Neural cell (in vitro differentiated cells): ENCODE results near the gene DOCK10.

Experiments used
- EP300 ChIP-seq: fragments of 450-650 bp; conservative IDR thresholded peaks from 2 replicates; pipeline ENCODE4 v1.6.1; 2014; ENCODE audit warnings: antibody characterized with exemption, mild to moderate bottlenecking, moderate library complexity; ENCODE audit not compliant: poor library complexity, severe bottlenecking
- EZH2 ChIP-seq: fragments of 200-600, 300-800 bp; shearing (Covaris generic), sonication (generic); IDR thresholded peaks from 2 replicates; pipeline ENCODE4 v1.6.1; 2014; ENCODE audit warnings: antibody characterized with exemption, low read length, borderline replicate concordance, mild to moderate bottlenecking; ENCODE audit not compliant: insufficient read depth, poor library complexity, severe bottlenecking
- MXI1 ChIP-seq: fragments of 450-650 bp; conservative IDR thresholded peaks from 2 replicates; pipeline ENCODE4 v1.6.1; 2014; ENCODE audit warnings: antibody characterized with exemption, mild to moderate bottlenecking; ENCODE audit not compliant: poor library complexity, severe bottlenecking
- POLR2AphosphoS5 ChIP-seq: IDR thresholded peaks from 2 replicates; pipeline ENCODE4 v1.6.1; 2012
- RAD21 ChIP-seq: fragments of 450-650 bp; conservative IDR thresholded peaks from 2 replicates; pipeline ENCODE4 v1.6.1; 2014; ENCODE audit warnings: antibody characterized with exemption, mild to moderate bottlenecking, moderate library complexity
- SMC3 ChIP-seq: fragments of 450-650 bp; conservative IDR thresholded peaks from 2 replicates; pipeline ENCODE4 v1.6.1; 2014; ENCODE audit warnings: antibody characterized with exemption, mild to moderate bottlenecking, moderate library complexity; ENCODE audit not compliant: poor library complexity
- TAF1 ChIP-seq: IDR thresholded peaks from 2 replicates; pipeline ENCODE4 v1.6.1; 2012; ENCODE audit warnings: low read depth
- TF ChIP-seq, protein P1 (sequence below): fragments of 450-650 bp; IDR thresholded peaks from 2 replicates; pipeline ENCODE4 v1.5.1; 2014; ENCODE audit warnings: antibody characterized with exemption, mild to moderate bottlenecking, moderate library complexity; ENCODE audit not compliant: poor library complexity, severe bottlenecking
- TF ChIP-seq, protein P2 (sequence below): IDR thresholded peaks from 2 replicates; pipeline ENCODE4 v1.6.1; 2012; ENCODE audit warnings: borderline replicate concordance

DNA sequence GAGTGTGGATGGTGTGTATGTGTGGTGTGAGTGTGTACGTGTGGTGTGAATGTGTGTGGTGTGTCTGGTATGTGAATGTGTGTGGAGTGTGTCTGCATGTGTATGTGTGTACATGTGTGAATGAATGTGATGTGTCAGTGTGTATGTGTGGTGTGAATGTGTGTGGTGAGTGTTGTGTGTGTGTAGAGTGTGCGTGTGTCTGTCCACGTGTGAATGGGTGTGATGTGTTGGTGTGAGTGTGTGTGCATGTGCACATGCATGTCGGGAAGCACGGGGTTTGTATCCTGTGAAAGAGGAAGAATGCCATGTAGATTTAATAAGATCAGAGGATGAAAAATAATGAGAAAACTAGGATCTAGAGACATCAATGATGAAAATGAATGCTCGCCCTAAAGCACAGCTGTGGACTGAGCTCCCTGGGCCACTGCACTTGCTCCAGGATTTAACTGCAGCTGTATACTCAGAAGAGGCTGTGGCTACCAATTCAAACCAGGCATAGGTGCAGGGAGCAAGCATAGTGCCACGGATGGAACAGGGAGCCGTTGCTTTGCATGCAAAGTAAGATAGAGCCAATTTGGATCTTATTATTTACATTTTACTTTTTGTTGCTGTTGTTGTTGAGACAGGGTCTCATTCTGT is 122.7 kb downstream of the DOCK10 start:
- TF ChIP-seq TAF1 (no peak), RAD21 (no peak), SMC3 (no peak), MXI1 (no peak), EP300 (no peak), EZH2 (no peak), POLR2AphosphoS5 (no peak)
- TF ChIP-seq, protein P1, sequence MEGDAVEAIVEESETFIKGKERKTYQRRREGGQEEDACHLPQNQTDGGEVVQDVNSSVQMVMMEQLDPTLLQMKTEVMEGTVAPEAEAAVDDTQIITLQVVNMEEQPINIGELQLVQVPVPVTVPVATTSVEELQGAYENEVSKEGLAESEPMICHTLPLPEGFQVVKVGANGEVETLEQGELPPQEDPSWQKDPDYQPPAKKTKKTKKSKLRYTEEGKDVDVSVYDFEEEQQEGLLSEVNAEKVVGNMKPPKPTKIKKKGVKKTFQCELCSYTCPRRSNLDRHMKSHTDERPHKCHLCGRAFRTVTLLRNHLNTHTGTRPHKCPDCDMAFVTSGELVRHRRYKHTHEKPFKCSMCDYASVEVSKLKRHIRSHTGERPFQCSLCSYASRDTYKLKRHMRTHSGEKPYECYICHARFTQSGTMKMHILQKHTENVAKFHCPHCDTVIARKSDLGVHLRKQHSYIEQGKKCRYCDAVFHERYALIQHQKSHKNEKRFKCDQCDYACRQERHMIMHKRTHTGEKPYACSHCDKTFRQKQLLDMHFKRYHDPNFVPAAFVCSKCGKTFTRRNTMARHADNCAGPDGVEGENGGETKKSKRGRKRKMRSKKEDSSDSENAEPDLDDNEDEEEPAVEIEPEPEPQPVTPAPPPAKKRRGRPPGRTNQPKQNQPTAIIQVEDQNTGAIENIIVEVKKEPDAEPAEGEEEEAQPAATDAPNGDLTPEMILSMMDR: no peak
- TF ChIP-seq, protein P2, sequence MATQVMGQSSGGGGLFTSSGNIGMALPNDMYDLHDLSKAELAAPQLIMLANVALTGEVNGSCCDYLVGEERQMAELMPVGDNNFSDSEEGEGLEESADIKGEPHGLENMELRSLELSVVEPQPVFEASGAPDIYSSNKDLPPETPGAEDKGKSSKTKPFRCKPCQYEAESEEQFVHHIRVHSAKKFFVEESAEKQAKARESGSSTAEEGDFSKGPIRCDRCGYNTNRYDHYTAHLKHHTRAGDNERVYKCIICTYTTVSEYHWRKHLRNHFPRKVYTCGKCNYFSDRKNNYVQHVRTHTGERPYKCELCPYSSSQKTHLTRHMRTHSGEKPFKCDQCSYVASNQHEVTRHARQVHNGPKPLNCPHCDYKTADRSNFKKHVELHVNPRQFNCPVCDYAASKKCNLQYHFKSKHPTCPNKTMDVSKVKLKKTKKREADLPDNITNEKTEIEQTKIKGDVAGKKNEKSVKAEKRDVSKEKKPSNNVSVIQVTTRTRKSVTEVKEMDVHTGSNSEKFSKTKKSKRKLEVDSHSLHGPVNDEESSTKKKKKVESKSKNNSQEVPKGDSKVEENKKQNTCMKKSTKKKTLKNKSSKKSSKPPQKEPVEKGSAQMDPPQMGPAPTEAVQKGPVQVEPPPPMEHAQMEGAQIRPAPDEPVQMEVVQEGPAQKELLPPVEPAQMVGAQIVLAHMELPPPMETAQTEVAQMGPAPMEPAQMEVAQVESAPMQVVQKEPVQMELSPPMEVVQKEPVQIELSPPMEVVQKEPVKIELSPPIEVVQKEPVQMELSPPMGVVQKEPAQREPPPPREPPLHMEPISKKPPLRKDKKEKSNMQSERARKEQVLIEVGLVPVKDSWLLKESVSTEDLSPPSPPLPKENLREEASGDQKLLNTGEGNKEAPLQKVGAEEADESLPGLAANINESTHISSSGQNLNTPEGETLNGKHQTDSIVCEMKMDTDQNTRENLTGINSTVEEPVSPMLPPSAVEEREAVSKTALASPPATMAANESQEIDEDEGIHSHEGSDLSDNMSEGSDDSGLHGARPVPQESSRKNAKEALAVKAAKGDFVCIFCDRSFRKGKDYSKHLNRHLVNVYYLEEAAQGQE: no peak
